B cell (primary cell): ENCODE results near the gene NRAS. TPM values are rescaled to one million over a fixed set of nuclear protein-coding genes. Genes with fewer than 3 reads are reported as not detected.

Source experiments
- ATAC-seq: fragments of 200-7000 bp; cut with Tn5 transposase; one replicate; pipeline ENCODE4 v1.10.0; 2021; ENCODE audit warnings: low read depth, mild to moderate bottlenecking, moderate number of reproducible peaks, moderate library complexity
- CTCF ChIA-PET: fragments of 350-600 bp; sonication (Branson Sonifier 250); formaldehyde crosslinking; loops from one replicate; lab custom pipeline; 2021; ENCODE audit warnings: antibody characterized with exemption, inconsistent platforms; lab: Charles Lee
- POLR2A ChIA-PET: fragments of 350-600 bp; sonication (Branson Sonifier 250); formaldehyde crosslinking; loops from one replicate; lab custom pipeline; 2021; ENCODE audit warnings: antibody characterized with exemption; lab: Charles Lee
- DNase-seq: peaks from one replicate; pipeline ENCODE4 v3.0.0; 2013
- H2AFZ ChIP-seq: 2 replicates; pipeline ENCODE4 v1.6.1; 2012; ENCODE audit warnings: mild to moderate bottlenecking, low read depth, low read length; ENCODE audit not compliant: insufficient read depth, poor library complexity, severe bottlenecking
- H3K27ac ChIP-seq, 2 donors: 1 replicate in 1 of 2; 2 replicates in 1 of 2; pipeline ENCODE4 v1.5.1; 2012 to 2013; ENCODE audit warnings: low read length in 2 of 2, mild to moderate bottlenecking in 2 of 2, moderate library complexity in 1 of 2
- H3K27me3 ChIP-seq, 4 experiments: fragments of 200-600 bp in 1 of 4; sonication (generic) in 1 of 4; replicated peaks in 1 of 4; 1 replicate in 2 of 4; 2 replicates in 2 of 4; pipeline versions ENCODE4 v1.6.1 to v1.7.0; 2013 to 2016; ENCODE audit warnings: low read length in 3 of 4, mild to moderate bottlenecking in 2 of 4, mixed read lengths in 1 of 4, moderate library complexity in 1 of 4; ENCODE audit not compliant: insufficient read depth in 4 of 4, control insufficient read depth in 3 of 4; ENCODE audit errors: control extremely low read depth in 1 of 4
- H3K36me3 ChIP-seq, 2 experiments: replicated peaks in 1 of 2; 1 replicate in 1 of 2; 2 replicates in 1 of 2; pipeline versions ENCODE4 v1.6.1 to v1.7.1; 2013; ENCODE audit warnings: low read length in 1 of 2; ENCODE audit not compliant: insufficient read depth in 2 of 2, control insufficient read depth in 1 of 2; ENCODE audit errors: control extremely low read depth in 1 of 2, extremely low read depth in 1 of 2
- H3K4me1 ChIP-seq, 2 donors: fragments of 200-600 bp in 1 of 2; sonication (generic) in 1 of 2; 1 replicate in 1 of 2; 2 replicates in 1 of 2; pipeline versions ENCODE4 v1.5.1 to v1.6.1; 2013 to 2017; ENCODE audit warnings: low read length in 2 of 2; ENCODE audit not compliant: control insufficient read depth in 2 of 2, insufficient read depth in 2 of 2
- H3K4me2 ChIP-seq: replicated peaks from 2 replicates; pipeline ENCODE3; 2012; ENCODE audit warnings: mild to moderate bottlenecking, low read depth, low read length; ENCODE audit not compliant: poor library complexity, severe bottlenecking
- H3K4me3 ChIP-seq, 5 experiments: fragments of 200-600 bp in 1 of 5; sonication (generic) in 1 of 5; 1 replicate in 3 of 5; 2 replicates in 2 of 5; pipeline versions ENCODE4 v1.5.1 to v1.7.0; 2011 to 2016; ENCODE audit warnings: low read length in 4 of 5, mild to moderate bottlenecking in 4 of 5, low read depth in 2 of 5, control low read depth in 1 of 5, moderate library complexity in 1 of 5; ENCODE audit not compliant: insufficient read depth in 1 of 5; ENCODE audit errors: control extremely low read depth in 1 of 5, extremely low read depth in 1 of 5
- H3K79me2 ChIP-seq: fragments of 200-600 bp; sonication (generic); one replicate; pipeline ENCODE4 v1.6.0; 2016; ENCODE audit warnings: low read length; ENCODE audit not compliant: control insufficient read depth, insufficient read depth
- H3K9ac ChIP-seq: fragments of 200-600 bp; sonication (generic); 2 replicates; pipeline ENCODE4 v1.6.1; 2017; ENCODE audit warnings: mild to moderate bottlenecking, low read length, moderate library complexity
- H3K9me3 ChIP-seq, 3 donors: one replicate each; pipeline versions ENCODE4 v1.6.1 to v1.7.1; 2013; ENCODE audit warnings: low read length in 2 of 3; ENCODE audit not compliant: control insufficient read depth in 2 of 3, insufficient read depth in 1 of 3; ENCODE audit errors: control extremely low read depth in 1 of 3
- H4K20me1 ChIP-seq: 2 replicates; pipeline ENCODE4 v1.6.0; 2012; ENCODE audit warnings: mild to moderate bottlenecking, low read length; ENCODE audit not compliant: insufficient read depth, control insufficient read depth, poor library complexity, severe bottlenecking
- H3K27ac Mint-ChIP-seq: one replicate; pipeline ENCODE4 v1.8.0; 2021; ENCODE audit warnings: mixed read lengths
- H3K27me3 Mint-ChIP-seq: one replicate; pipeline ENCODE4 v1.8.0; 2021; ENCODE audit warnings: mixed read lengths
- H3K4me1 Mint-ChIP-seq: one replicate; pipeline ENCODE4 v1.8.0; 2021; ENCODE audit warnings: mixed read lengths
- H3K4me3 Mint-ChIP-seq: one replicate; pipeline ENCODE4 v1.8.0; 2021; ENCODE audit warnings: mixed read lengths
- H3K9me3 Mint-ChIP-seq: one replicate; pipeline ENCODE4 v1.8.0; 2022; ENCODE audit warnings: mixed read lengths; ENCODE audit not compliant: insufficient read depth
- EZH2 ChIP-seq: IDR thresholded peaks from 2 replicates; pipeline ENCODE4 v1.6.1; 2012; ENCODE audit warnings: borderline replicate concordance, low read depth, mild to moderate bottlenecking, moderate library complexity, low read length; ENCODE audit not compliant: insufficient read depth, poor library complexity, severe bottlenecking
- WGBS: methylation state at CpG from one replicate; pipeline ENCODE4 v1.1.5; 2013; ENCODE audit warnings: missing lambda C conversion rate; ENCODE audit not compliant: insufficient coverage; 5-methylcytosine and 5-hydroxymethylcytosine counted together
- intact Hi-C: fragments of 100-400 bp; cut with micrococcal nuclease; formaldehyde crosslinking; loops from one replicate; pipeline ENCODE4 v1.10.0; 2022
- polyA plus RNA-seq: library from polyadenylated mRNA; depleted of rRNA; stranded (reverse); fragments of >200 nt; gene quantifications from 2 replicates; pipeline ENCODE4 v1.2.3, GENCODE V29; 2012
- total RNA-seq, 2 donors: library from RNA; stranded (reverse); fragments of 120-200 nt in 1 of 2; gene quantifications; 1 replicate in 1 of 2; 2 replicates in 1 of 2; pipeline versions ENCODE4 v1.2.3 to v1.2.4, GENCODE V29; 2013 to 2022
- TF ChIP-seq, protein P1 (sequence below): fragments of 200-600 bp; IDR thresholded peaks from one replicate; pipeline ENCODE4 v1.8.0; 2022; ENCODE audit warnings: antibody characterized with exemption, mild to moderate bottlenecking

Gene NRAS
- total and polyA plus RNA-seq, 2 donors (not counting 1 experiment from before 2014, with no cell fraction given), result 9.8 to 35.0 TPM

DNA sequence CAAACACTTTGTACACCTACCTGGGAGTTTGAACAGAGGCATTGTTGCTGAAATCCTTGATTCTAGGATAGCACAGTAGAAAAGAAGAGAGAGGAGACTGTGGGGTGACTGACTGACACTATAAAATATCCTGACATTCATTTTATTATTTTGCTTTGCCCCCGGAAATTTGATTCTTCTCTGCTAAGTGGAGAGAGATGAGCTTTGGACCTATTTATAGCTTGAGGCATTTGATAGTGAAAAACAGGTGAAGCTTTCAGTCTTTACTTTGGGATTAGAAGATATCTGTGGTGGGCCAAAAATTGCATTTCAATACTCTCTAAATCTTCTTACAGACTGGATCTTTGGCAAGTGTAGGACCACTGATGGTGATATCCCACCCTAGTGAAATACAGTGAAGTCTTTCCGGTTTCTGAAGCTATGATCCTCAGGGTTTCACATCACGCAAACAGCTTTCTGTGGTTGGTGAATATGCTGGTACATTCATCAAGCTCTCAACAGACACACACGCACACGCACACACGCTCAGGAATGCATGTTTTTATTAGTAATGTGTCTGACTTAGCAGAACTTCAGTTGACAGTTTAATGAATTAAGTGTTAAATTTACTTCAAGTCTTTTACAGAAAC lies 21.0 kb downstream of the NRAS start, which contains the start of gene AMPD1:
AMPD1 (minus strand) TSS at position 117 of the 629 bp plus-strand sequence; CDS start at position 42, 75 bp downstream.
- Mint-ChIP-seq H3K4me1 (no peaks in the 10 kb centered on the region), H3K27ac (no peak within 1 kb of the TSS), H3K27me3 (peaks cover 28% of the 10 kb centered on the region), H3K4me3 (no peak within 1 kb of the TSS), H3K9me3 (no peaks in the 10 kb centered on the region)
- DNase-seq (no peak), ATAC-seq (no peak)
- no peaks in the 10 kb centered on the region for H3K36me3 ChIP-seq
- no peaks in the 10 kb centered on the region for H4K20me1 ChIP-seq
- no peak within 1 kb of the TSS for H3K4me2 ChIP-seq
- no peak within 1 kb of the TSS for H2AFZ ChIP-seq
- no peaks in the 10 kb centered on the region for H3K9me3 ChIP-seq
- H3K27ac ChIP-seq, result no peak within 1 kb of the TSS
- no peaks in the 10 kb centered on the region for H3K4me1 ChIP-seq
- H3K4me3 ChIP-seq, result no peak within 1 kb of the TSS
- WGBS, result no CpG with 5 or more reads among the region's 6 CpGs
- no peaks in the 10 kb centered on the region for H3K79me2 ChIP-seq
- ChIA-PET POLR2A (no interaction called here), CTCF (no interaction called here)
- H3K9ac ChIP-seq, result no peak within 1 kb of the TSS
- TF ChIP-seq, protein P1, sequence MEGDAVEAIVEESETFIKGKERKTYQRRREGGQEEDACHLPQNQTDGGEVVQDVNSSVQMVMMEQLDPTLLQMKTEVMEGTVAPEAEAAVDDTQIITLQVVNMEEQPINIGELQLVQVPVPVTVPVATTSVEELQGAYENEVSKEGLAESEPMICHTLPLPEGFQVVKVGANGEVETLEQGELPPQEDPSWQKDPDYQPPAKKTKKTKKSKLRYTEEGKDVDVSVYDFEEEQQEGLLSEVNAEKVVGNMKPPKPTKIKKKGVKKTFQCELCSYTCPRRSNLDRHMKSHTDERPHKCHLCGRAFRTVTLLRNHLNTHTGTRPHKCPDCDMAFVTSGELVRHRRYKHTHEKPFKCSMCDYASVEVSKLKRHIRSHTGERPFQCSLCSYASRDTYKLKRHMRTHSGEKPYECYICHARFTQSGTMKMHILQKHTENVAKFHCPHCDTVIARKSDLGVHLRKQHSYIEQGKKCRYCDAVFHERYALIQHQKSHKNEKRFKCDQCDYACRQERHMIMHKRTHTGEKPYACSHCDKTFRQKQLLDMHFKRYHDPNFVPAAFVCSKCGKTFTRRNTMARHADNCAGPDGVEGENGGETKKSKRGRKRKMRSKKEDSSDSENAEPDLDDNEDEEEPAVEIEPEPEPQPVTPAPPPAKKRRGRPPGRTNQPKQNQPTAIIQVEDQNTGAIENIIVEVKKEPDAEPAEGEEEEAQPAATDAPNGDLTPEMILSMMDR, result no peak
- TF ChIP-seq EZH2, result no peak
- intact Hi-C loops, result no loop called here
- peaks cover 0 to 3% (median 0%) of the 10 kb centered on the region in 4 experiments for H3K27me3 ChIP-seq

DNA sequence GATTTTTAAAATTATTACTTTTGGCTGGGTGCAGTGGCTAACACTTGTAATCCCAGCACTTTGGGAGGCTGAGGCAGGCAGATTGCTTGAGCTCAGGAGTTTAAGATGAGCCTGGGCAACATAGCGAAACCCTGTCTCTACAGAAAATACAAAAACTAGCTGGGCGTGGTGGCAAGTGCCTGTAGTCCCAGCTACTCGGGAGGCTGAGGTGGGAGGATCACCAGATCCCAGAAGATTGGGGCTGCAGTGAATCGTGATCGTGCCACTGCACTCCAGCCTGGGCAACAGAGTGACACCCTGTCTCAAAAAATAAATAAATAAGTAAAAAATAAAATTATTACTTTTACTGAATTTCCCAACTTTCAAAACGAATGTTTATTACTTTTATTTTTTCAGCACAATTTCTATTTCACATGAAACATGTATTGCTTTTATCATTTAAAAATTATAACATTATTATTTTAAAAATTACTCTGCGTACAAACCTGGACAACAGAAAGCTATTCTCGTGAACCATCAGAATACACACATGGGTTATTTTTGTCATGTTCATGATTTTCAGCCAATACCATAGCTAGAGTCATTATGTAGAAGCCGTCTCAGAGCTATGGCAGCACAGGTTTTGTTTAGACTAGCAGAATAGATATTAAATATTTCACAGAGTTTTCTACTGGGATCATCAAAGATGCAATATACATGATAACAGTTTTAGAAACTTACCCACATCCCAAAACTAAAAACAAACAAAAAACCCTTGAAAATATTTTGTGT lies 21.8 kb downstream of the NRAS start:
- Mint-ChIP-seq H3K27me3 (peaks cover 36% of the 10 kb centered on the region), H3K9me3 (no peaks in the 10 kb centered on the region)
- POLR2A ChIA-PET, result no interaction called here

More for the DNA sequence above, 21.8 kb downstream of the NRAS start:
- Histone ChIP-seq H4K20me1 (no peaks in the 10 kb centered on the region), H3K9ac (no peak overlapping the region), H2AFZ (no peak overlapping the region), H3K27me3 (peaks cover 0 to 3% (median 0%) of the 10 kb centered on the region in 4 experiments), H3K36me3 (no peaks in the 10 kb centered on the region), H3K4me1 (no peaks in the 10 kb centered on the region), H3K27ac (no peak overlapping the region), H3K79me2 (no peaks in the 10 kb centered on the region), H3K4me3 (no peak overlapping the region), H3K9me3 (no peaks in the 10 kb centered on the region), H3K4me2 (no peak overlapping the region)
- ATAC-seq (no peak), DNase-seq (no peak)
- intact Hi-C loops, result no loop called here
- CTCF ChIA-PET, result no interaction called here
- no peak overlapping the region for H3K4me3 Mint-ChIP-seq
- no peak for TF ChIP-seq EZH2
- TF ChIP-seq, protein P1, result no peak
- no peak overlapping the region for H3K27ac Mint-ChIP-seq
- 100% methylated on average over 2 of the region's 9 CpGs for WGBS
- H3K4me1 Mint-ChIP-seq, result no peaks in the 10 kb centered on the region
